ENCODE measurements around the gene BMPR1A.

DNA sequence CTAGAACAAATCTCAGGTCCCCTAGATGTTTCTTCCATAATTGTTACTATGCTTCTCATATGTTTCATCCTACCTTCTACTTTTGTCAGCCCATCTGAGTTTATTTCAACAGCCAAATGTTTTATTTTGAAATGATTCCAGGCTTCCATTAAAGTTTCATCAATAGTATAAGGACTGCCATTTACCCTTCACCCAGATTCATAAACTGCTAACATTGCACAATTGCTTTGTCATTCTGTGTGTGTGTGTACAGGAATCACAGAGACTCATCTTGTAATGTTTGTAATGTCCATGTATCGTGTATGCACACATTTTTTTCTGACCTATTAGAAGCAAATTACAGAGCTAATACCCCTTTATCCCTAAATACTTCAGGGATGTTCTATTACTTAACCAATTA is 175.5 kb downstream of the BMPR1A start:
- TF ChIP-seq, protein P1, sequence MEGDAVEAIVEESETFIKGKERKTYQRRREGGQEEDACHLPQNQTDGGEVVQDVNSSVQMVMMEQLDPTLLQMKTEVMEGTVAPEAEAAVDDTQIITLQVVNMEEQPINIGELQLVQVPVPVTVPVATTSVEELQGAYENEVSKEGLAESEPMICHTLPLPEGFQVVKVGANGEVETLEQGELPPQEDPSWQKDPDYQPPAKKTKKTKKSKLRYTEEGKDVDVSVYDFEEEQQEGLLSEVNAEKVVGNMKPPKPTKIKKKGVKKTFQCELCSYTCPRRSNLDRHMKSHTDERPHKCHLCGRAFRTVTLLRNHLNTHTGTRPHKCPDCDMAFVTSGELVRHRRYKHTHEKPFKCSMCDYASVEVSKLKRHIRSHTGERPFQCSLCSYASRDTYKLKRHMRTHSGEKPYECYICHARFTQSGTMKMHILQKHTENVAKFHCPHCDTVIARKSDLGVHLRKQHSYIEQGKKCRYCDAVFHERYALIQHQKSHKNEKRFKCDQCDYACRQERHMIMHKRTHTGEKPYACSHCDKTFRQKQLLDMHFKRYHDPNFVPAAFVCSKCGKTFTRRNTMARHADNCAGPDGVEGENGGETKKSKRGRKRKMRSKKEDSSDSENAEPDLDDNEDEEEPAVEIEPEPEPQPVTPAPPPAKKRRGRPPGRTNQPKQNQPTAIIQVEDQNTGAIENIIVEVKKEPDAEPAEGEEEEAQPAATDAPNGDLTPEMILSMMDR (IDR thresholded peaks at IDR 0.05), result no peak
- TF ChIP-seq POLR2AphosphoS5 (IDR thresholded peaks at IDR 0.05), result no peak
- no peak for TF ChIP-seq POLR2A (IDR thresholded peaks at IDR 0.05)
